Measurements from ENCODE around the gene HIF1A. TPM values are rescaled to one million over a fixed set of nuclear protein-coding genes. Genes with fewer than 3 reads are reported as not detected.

HIF1A gene
- total and polyA plus RNA-seq, 12 donors: 47.2 to 531 (median 331) TPM

DNA sequence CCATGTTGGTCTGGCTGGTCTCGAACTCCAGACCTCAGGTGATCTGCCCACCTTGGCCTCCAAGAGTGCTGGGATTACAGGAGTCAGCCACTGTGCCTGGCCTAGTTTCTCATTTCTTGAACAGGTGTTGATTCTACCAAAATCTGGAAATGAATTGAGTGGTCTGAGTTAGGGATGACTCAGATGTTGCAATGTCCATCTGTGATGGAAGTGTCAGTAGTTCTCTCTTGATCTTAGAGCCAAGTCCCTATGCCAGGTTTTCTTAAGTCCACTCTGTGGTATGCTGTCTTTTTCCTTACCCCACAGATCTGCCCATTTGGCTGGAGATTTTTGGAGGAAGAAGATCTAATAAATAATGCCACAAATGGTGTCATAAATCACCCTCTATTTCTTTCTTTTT, 79.5 kb downstream of the HIF1A start:
- no peak overlapping the region for H3K4me3 ChIP-seq
- whole genome bisulfite sequencing, 4 donors: 86 to 100% (median 98%) methylated on average over 1 of the region's 1 CpG; no CpG with 5 or more reads in 1 of the 4 donors
- H3K27ac ChIP-seq: no peak overlapping the region
- TF ChIP-seq POLR2A (IDR thresholded peaks at IDR 0.05): no peak
- TF ChIP-seq, protein P1, sequence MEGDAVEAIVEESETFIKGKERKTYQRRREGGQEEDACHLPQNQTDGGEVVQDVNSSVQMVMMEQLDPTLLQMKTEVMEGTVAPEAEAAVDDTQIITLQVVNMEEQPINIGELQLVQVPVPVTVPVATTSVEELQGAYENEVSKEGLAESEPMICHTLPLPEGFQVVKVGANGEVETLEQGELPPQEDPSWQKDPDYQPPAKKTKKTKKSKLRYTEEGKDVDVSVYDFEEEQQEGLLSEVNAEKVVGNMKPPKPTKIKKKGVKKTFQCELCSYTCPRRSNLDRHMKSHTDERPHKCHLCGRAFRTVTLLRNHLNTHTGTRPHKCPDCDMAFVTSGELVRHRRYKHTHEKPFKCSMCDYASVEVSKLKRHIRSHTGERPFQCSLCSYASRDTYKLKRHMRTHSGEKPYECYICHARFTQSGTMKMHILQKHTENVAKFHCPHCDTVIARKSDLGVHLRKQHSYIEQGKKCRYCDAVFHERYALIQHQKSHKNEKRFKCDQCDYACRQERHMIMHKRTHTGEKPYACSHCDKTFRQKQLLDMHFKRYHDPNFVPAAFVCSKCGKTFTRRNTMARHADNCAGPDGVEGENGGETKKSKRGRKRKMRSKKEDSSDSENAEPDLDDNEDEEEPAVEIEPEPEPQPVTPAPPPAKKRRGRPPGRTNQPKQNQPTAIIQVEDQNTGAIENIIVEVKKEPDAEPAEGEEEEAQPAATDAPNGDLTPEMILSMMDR (IDR thresholded peaks at IDR 0.05): no peak
- H3K9me3 ChIP-seq (replicated peaks in 1 of 3): no peaks in the 10 kb centered on the region
- peaks cover 0 to 49% of the 10 kb centered on the region in 2 donors for H3K36me3 ChIP-seq (replicated peaks in 1 of 2)
- peaks cover 0 to 6% of the 10 kb centered on the region in 2 donors for H3K4me1 ChIP-seq (replicated peaks in 1 of 2)
- DNase-seq: no peak
- intact Hi-C loops (cut with DNase I): no loop called here
- H3K27me3 ChIP-seq: no peaks in the 10 kb centered on the region

DNA sequence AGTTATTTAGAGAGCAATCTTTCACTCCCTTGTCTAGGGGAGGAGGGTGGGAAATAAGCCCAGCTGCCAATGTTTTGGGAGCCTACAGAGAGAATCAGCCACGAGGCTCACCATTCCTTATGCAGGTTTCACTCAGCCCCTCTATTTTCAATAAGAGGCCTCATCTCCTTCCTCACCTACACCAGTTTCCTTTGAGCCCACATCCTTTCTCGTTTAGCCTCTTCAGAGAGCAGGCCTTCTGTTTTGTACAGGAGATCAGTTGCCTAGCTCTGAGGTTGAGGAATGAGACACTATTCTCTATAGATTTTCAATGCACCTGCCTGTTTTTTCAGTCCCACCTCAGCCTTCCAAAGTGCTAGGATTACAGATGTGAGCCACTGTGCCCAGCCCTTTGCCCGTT, 84.8 kb downstream of the HIF1A start:
- DNase-seq: no peak
- intact Hi-C loops (cut with DNase I): no loop called here
- Histone ChIP-seq H3K36me3 (replicated peaks in 1 of 2) (peaks cover 0 to 27% of the 10 kb centered on the region in 2 donors), H3K27ac (no peak overlapping the region), H3K4me3 (no peak overlapping the region), H3K9me3 (replicated peaks in 1 of 3) (no peaks in the 10 kb centered on the region), H3K27me3 (no peaks in the 10 kb centered on the region), H3K4me1 (replicated peaks in 1 of 2) (peaks cover 0 to 6% of the 10 kb centered on the region in 2 donors)
- TF ChIP-seq POLR2A (IDR thresholded peaks at IDR 0.05): no peak
- TF ChIP-seq, protein P1 (IDR thresholded peaks at IDR 0.05): no peak
- 59 to 92% (median 85%) methylated on average over 3 of the region's 3 CpGs for WGBS, 4 donors

DNA sequence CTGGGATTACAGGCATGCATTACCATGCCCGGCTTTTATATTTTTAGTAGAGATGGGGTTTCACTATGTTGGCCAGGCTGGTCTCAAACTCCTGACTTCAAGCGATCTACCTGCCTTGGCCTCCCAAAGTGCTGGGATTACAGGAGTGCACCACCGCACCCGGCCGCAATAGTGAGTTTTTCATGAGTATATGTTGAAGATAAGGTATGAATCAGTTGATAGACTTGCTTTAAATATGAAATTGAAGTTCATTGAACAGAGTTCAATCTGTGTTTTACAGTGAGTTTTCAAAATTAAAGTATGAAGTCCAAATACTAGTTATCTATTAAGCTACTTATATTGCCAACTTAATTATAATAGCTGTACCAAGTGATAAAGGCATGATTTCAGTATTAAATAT, 102.0 kb downstream of the HIF1A start:
- WGBS, 4 donors: 95 to 98% (median 97%) methylated on average over 5 of the region's 5 CpGs
- Histone ChIP-seq H3K27ac (no peak overlapping the region), H3K4me1 (replicated peaks in 1 of 2) (no peaks in the 10 kb centered on the region), H3K27me3 (no peaks in the 10 kb centered on the region), H3K9me3 (replicated peaks in 1 of 3) (no peaks in the 10 kb centered on the region), H3K36me3 (replicated peaks in 1 of 2) (no peaks in the 10 kb centered on the region), H3K4me3 (no peak overlapping the region)
- intact Hi-C loops (cut with DNase I): no loop called here
- TF ChIP-seq, protein P1 (IDR thresholded peaks at IDR 0.05): no peak
- no peak for TF ChIP-seq POLR2A (IDR thresholded peaks at IDR 0.05)
- no peak for DNase-seq

Other genes starting within 250 kb of the HIF1A start
- gene SNAPC1, start 66.9 kb downstream of the HIF1A start, total RNA-seq: 10 to 100 TPM in 2 of 9 donors, 1 to 10 TPM in 7; 3.2 to 12.7 (median 7.5) TPM
- 10 to 100 TPM in 1 of 3 donors, 1 to 10 TPM in 2; 4.3 to 12.6 (median 5.8) TPM for gene SNAPC1, start 66.9 kb downstream of the HIF1A start, polyA plus RNA-seq
- 1 to 10 TPM in 1 of 9 donors, under 1 TPM in 8; 0.06 to 1.2 (median 0.17) TPM for gene SYT16, start 117.2 kb downstream of the HIF1A start, total RNA-seq
- under 1 TPM; 0.03 to 0.75 (median 0.16) TPM for gene SYT16, start 117.2 kb downstream of the HIF1A start, polyA plus RNA-seq